IMR-90 (cell line): ENCODE data around the gene GRID1. TPM values are rescaled to one million over a fixed set of nuclear protein-coding genes. Genes with fewer than 3 reads are reported as not detected.

ENCODE experiments used
- ATAC-seq: fragments of 200-7000 bp; cut with Tn5 transposase; 2 replicates; pipeline ENCODE4 v1.9.1; 2020; ENCODE audit warnings: low read depth, mild to moderate bottlenecking, moderate library complexity
- BruUV-seq: library from RNA; stranded (reverse); fragments of 400-500 nt; replicated peaks from 2 replicates; lab custom pipeline; 2021; lab: Mats Ljungman, UMichigan
- CTCF ChIA-PET: fragments of 300-600 bp; formaldehyde crosslinking; extraction: SDS; loops from one replicate; lab custom pipeline; 2021; ENCODE audit warnings: antibody characterized with exemption; lab: Yijun Ruan, JAX
- POLR2A ChIA-PET: fragments of 300-600 bp; sonication (Branson Sonifier 250); formaldehyde crosslinking; loops from one replicate; lab custom pipeline; 2022; ENCODE audit warnings: antibody characterized with exemption; ENCODE audit not compliant: unreplicated experiment; lab: Charles Lee
- DNase-seq: peaks from one replicate; pipeline ENCODE4 v3.0.0; 2013
- H2AFZ ChIP-seq: replicated peaks from 2 replicates; pipeline ENCODE3; 2013; ENCODE audit warnings: low read length, mild to moderate bottlenecking; ENCODE audit not compliant: poor library complexity
- H2AK5ac ChIP-seq: 2 replicates; pipeline ENCODE4 v1.6.1; 2013; ENCODE audit warnings: low read depth, low read length, inconsistent platforms
- H2AK9ac ChIP-seq: replicated peaks from 2 replicates; pipeline ENCODE3; 2013; ENCODE audit warnings: mild to moderate bottlenecking, low read depth, low read length, moderate library complexity; ENCODE audit not compliant: poor library complexity
- H2BK120ac ChIP-seq: 2 replicates; pipeline ENCODE4 v1.6.1; 2013; ENCODE audit warnings: low read depth, low read length, inconsistent platforms
- H2BK15ac ChIP-seq: 3 replicates; pipeline ENCODE4 v1.6.1; 2013; ENCODE audit warnings: low read depth, low read length, inconsistent platforms
- H2BK20ac ChIP-seq: 2 replicates; pipeline ENCODE4 v1.6.1; 2013; ENCODE audit warnings: low read depth, mild to moderate bottlenecking, inconsistent platforms, low read length, moderate library complexity
- H2BK5ac ChIP-seq: 2 replicates; pipeline ENCODE4 v1.6.1; 2013; ENCODE audit warnings: mild to moderate bottlenecking, low read depth, low read length, inconsistent platforms; ENCODE audit not compliant: poor library complexity, severe bottlenecking
- H3K14ac ChIP-seq: replicated peaks from 2 replicates; pipeline ENCODE4 v1.6.1; 2013; ENCODE audit warnings: low read depth, low read length, inconsistent platforms
- H3K18ac ChIP-seq: 2 replicates; pipeline ENCODE4 v1.6.1; 2013; ENCODE audit warnings: low read depth, low read length, control low read depth
- H3K23ac ChIP-seq: 2 replicates; pipeline ENCODE4 v1.6.1; 2013; ENCODE audit warnings: low read depth, low read length, inconsistent platforms
- H3K27ac ChIP-seq: 2 replicates; pipeline ENCODE4 v1.5.1; 2013; ENCODE audit warnings: mild to moderate bottlenecking, control low read depth, low read length; ENCODE audit not compliant: insufficient read depth
- H3K27me3 ChIP-seq: 2 replicates; pipeline ENCODE4 v1.6.1; 2013; ENCODE audit warnings: low read length; ENCODE audit not compliant: control insufficient read depth, insufficient read depth
- H3K36me3 ChIP-seq: 2 replicates; pipeline ENCODE4 v1.6.1; 2013; ENCODE audit warnings: low read length, mixed read lengths; ENCODE audit not compliant: control insufficient read depth, insufficient read depth
- H3K4ac ChIP-seq: 2 replicates; pipeline ENCODE4 v1.6.1; 2013; ENCODE audit warnings: low read depth, low read length, inconsistent platforms
- H3K4me1 ChIP-seq: 2 replicates; pipeline ENCODE4 v1.6.1; 2013; ENCODE audit warnings: low read length, mixed read lengths; ENCODE audit not compliant: control insufficient read depth, insufficient read depth
- H3K4me2 ChIP-seq: 2 replicates; pipeline ENCODE4 v1.6.1; 2013; ENCODE audit warnings: low read depth, mild to moderate bottlenecking, control low read depth, low read length, moderate library complexity
- H3K4me3 ChIP-seq: 2 replicates; pipeline ENCODE4 v1.5.1; 2013; ENCODE audit warnings: low read depth, mild to moderate bottlenecking, control low read depth, low read length, moderate library complexity; ENCODE audit not compliant: insufficient read depth
- H3K56ac ChIP-seq: 2 replicates; pipeline ENCODE4 v1.6.1; 2013; ENCODE audit warnings: low read length, inconsistent platforms; ENCODE audit not compliant: insufficient read depth; ENCODE audit errors: extremely low read depth
- H3K79me1 ChIP-seq, 2 experiments: 2 replicates each; pipeline ENCODE4 v1.6.1; 2013; ENCODE audit warnings: low read length in 2 of 2, inconsistent platforms in 1 of 2, low read depth in 1 of 2
- H3K9ac ChIP-seq: 2 replicates; pipeline ENCODE4 v1.6.1; 2013; ENCODE audit warnings: low read depth, low read length, control low read depth
- H3K9me1 ChIP-seq: 2 replicates; pipeline ENCODE4 v1.6.1; 2013; ENCODE audit warnings: low read length, inconsistent platforms; ENCODE audit not compliant: insufficient read depth
- H3K9me3 ChIP-seq: 2 replicates; pipeline ENCODE4 v1.6.1; 2013; ENCODE audit warnings: low read length; ENCODE audit not compliant: control insufficient read depth, insufficient read depth
- H4K20me1 ChIP-seq: 2 replicates; pipeline ENCODE4 v1.6.1; 2013; ENCODE audit warnings: low read length, inconsistent platforms; ENCODE audit not compliant: insufficient read depth
- H4K5ac ChIP-seq: 2 replicates; pipeline ENCODE4 v1.6.1; 2013; ENCODE audit warnings: mild to moderate bottlenecking, low read depth, low read length, control low read depth
- H4K8ac ChIP-seq, 2 experiments: 2 replicates each; pipeline ENCODE4 v1.6.1; 2013; ENCODE audit warnings: low read depth in 2 of 2, low read length in 2 of 2, control low read depth in 1 of 2, inconsistent platforms in 1 of 2
- H4K91ac ChIP-seq: 2 replicates; pipeline ENCODE4 v1.6.1; 2013; ENCODE audit warnings: low read depth, low read length, inconsistent platforms; ENCODE audit not compliant: insufficient read depth
- BHLHE40 ChIP-seq: fragments of 150-350 bp; IDR thresholded peaks from 2 replicates; pipeline ENCODE4 v1.6.1; 2016; ENCODE audit warnings: mild to moderate bottlenecking, low read depth, low read length
- CEBPB ChIP-seq: IDR thresholded peaks from 2 replicates; pipeline ENCODE4 v1.6.1; 2012; ENCODE audit warnings: low read depth, low read length, improper control_type of control experiment
- CHD1 ChIP-seq: IDR thresholded peaks from 2 replicates; pipeline ENCODE4 v1.6.1; 2012; ENCODE audit warnings: low read depth, low read length, improper control_type of control experiment
- RAD21 ChIP-seq: IDR thresholded peaks from 2 replicates; pipeline ENCODE4 v1.6.1; 2012; ENCODE audit warnings: low read length, improper control_type of control experiment
- SMC3 ChIP-seq: fragments of 150-350 bp; IDR thresholded peaks from 2 replicates; pipeline ENCODE4 v1.6.1; 2016; ENCODE audit warnings: low read depth, mild to moderate bottlenecking, antibody characterized with exemption, low read length, moderate library complexity
- WGBS, 2 experiments: methylation state at CpG; one replicate each; pipeline versions ENCODE4 v1.1.5 to v1.1.7; 2013; ENCODE audit warnings: missing lambda C conversion rate in 2 of 2; ENCODE audit not compliant: insufficient read length in 1 of 2; ENCODE audit errors: extremely low coverage in 2 of 2; 5-methylcytosine and 5-hydroxymethylcytosine counted together
- dilution Hi-C: fragments of 300-500 bp; cut with HindIII; formaldehyde crosslinking; loops from one replicate; pipeline ENCODE4 v1.14.3; 2018; ENCODE audit warnings: low sequenced_read_pairs; ENCODE audit not compliant: unreplicated experiment
- in situ Hi-C: fragments of 300-500 bp; cut with MboI; formaldehyde crosslinking; loops from 3 replicates; pipeline ENCODE4 v1.14.3; 2019; ENCODE audit warnings: low sequenced_read_pairs, inconsistent platforms, mixed read lengths
- intact Hi-C: fragments of 100-400 bp; cut with micrococcal nuclease; formaldehyde crosslinking; loops from 2 replicates; pipeline ENCODE4 v1.10.0; 2022
- polyA plus RNA-seq, 3 experiments: library from polyadenylated mRNA; depleted of rRNA; stranded (reverse); fragments of >200 nt; gene quantifications; 2 replicates each; pipeline ENCODE4 v1.2.3, GENCODE V29; 2012; ENCODE audit warnings: low replicate concordance in 1 of 3
- total RNA-seq: library from RNA; depleted of rRNA; stranded (reverse); fragments of >200 nt; gene quantifications from 2 replicates; pipeline ENCODE4 v1.2.3, GENCODE V29; 2012

Gene GRID1
- total and polyA plus RNA-seq, 2 of the 4 experiments (the other 2 are of a cell fraction): not detected

- in situ Hi-C loops: no loop called here
- no peaks in the 10 kb centered on the region; the same call in 1 of the 2 replicates for H3K27me3 ChIP-seq
- no peak overlapping the region for H2BK20ac ChIP-seq
- H3K4me3 ChIP-seq: no peak overlapping the region
- no peak overlapping the region for H2AK9ac ChIP-seq
- no peak overlapping the region for H3K4ac ChIP-seq
- no peaks in the 10 kb centered on the region for H4K20me1 ChIP-seq
- H2AFZ ChIP-seq: no peak overlapping the region
- H2BK15ac ChIP-seq: no peak overlapping the region
- H3K27ac ChIP-seq: no peak overlapping the region
- no peak overlapping the region for H2AK5ac ChIP-seq
- H4K5ac ChIP-seq: no peak overlapping the region
- H3K9me3 ChIP-seq: no peaks in the 10 kb centered on the region
- H4K91ac ChIP-seq: no peak overlapping the region
- DNase-seq (no peak), ATAC-seq (no peak)
- TF ChIP-seq BHLHE40: no peak
- no peak for TF ChIP-seq SMC3
- no peak for TF ChIP-seq CEBPB
- TF ChIP-seq RAD21: no peak
- no peak for TF ChIP-seq CHD1
- H3K56ac ChIP-seq: no peak overlapping the region
- H3K14ac ChIP-seq: no peak overlapping the region
- H3K36me3 ChIP-seq: no peaks in the 10 kb centered on the region
- H3K9ac ChIP-seq: no peak overlapping the region
- H3K18ac ChIP-seq: no peak overlapping the region
- intact Hi-C loops: no loop called here
- CTCF ChIA-PET: no interaction called here
- no peak overlapping the region for H3K23ac ChIP-seq
- no TSS peak for BruUV-seq
- dilution Hi-C loops: no loop called here
- POLR2A ChIA-PET: no interaction called here
- no peak overlapping the region for H2BK120ac ChIP-seq
- H4K8ac ChIP-seq: no peak overlapping the region
- no peak overlapping the region for H2BK5ac ChIP-seq
- WGBS, 2 experiments: no CpG with 5 or more reads among the region's 2 CpGs
- no peaks in the 10 kb centered on the region for H3K9me1 ChIP-seq
- no peaks in the 10 kb centered on the region for H3K79me1 ChIP-seq
- H3K4me1 ChIP-seq: no peaks in the 10 kb centered on the region
- no peak overlapping the region for H3K4me2 ChIP-seq
These were observed 108.9 kb downstream of the GRID1 start for GRCh38 chr10:86257683-86258082.
